GM19372 (cell line): ENCODE measurements around the gene CCDC85A.

Experiments
- ATAC-seq: cut with Tn5 transposase; IDR thresholded peaks from one replicate; pipeline ENCODE4 v1.9.1; 2021; ENCODE audit warnings: mild to moderate bottlenecking, low read depth, moderate library complexity; ENCODE audit not compliant: unreplicated experiment

The CCDC85A gene

GRCh38 chr2:56348392-56349210 lies 164.8 kb downstream of the CCDC85A start:
- no peak for ATAC-seq

- no peak for ATAC-seq
Observed at GRCh38 chr2:56357655-56358295, 174.0 kb downstream of the CCDC85A start.

GRCh38 chr2:56361844-56362243 lies 178.1 kb downstream of the CCDC85A start:
- no peak for ATAC-seq

GRCh38 chr2:56364902-56365301 lies 181.1 kb downstream of the CCDC85A start:
- ATAC-seq: no peak

GRCh38 chr2:56369316-56369715 lies 185.5 kb downstream of the CCDC85A start:
- ATAC-seq: no peak

GRCh38 chr2:56372071-56372656 lies 188.4 kb downstream of the CCDC85A start:
- ATAC-seq: no peak

GRCh38 chr2:56375251-56375650 lies 191.5 kb downstream of the CCDC85A start:
- no peak for ATAC-seq

GRCh38 chr2:56376699-56377665 lies 193.2 kb downstream of the CCDC85A start:
- ATAC-seq: no peak

GRCh38 chr2:56379066-56379465 lies 195.3 kb downstream of the CCDC85A start:
- ATAC-seq: no peak

GRCh38 chr2:56380861-56381260 lies 197.1 kb downstream of the CCDC85A start:
- ATAC-seq: no peak

GRCh38 chr2:56382466-56382865 lies 198.7 kb downstream of the CCDC85A start:
- ATAC-seq: no peak

GRCh38 chr2:56386657-56387056 lies 202.9 kb downstream of the CCDC85A start:
- ATAC-seq: no peak

GRCh38 chr2:56390644-56391043 lies 206.9 kb downstream of the CCDC85A start:
- no peak for ATAC-seq

- ATAC-seq: no peak
Observed at GRCh38 chr2:56410140-56410539, 226.3 kb downstream of the CCDC85A start.

- no peak for ATAC-seq
Observed at GRCh38 chr2:56416500-56417176, 232.8 kb downstream of the CCDC85A start.
